Thoracic aorta (tissue), 2 donors: ENCODE results near the gene CHST11. TPM values are rescaled to one million over a fixed set of nuclear protein-coding genes. Genes with fewer than 3 reads are reported as not detected.

ENCODE experiments used
- ATAC-seq: fragments of 150-250 bp; one replicate; pipeline ENCODE4 v1.8.0; 2017; ENCODE audit warnings: low read depth; ENCODE audit not compliant: insufficient number of reproducible peaks, low FRiP score
- DNase-seq: peaks from one replicate; pipeline ENCODE4 v3.0.0-alpha.2; 2020; ENCODE audit warnings: low spot score
- H3K27ac ChIP-seq, 2 donors: fragments of 200-600 bp; sonication (generic); 1 replicate in 1 of 2; 2 replicates in 1 of 2; pipeline ENCODE4 v1.5.1; 2016; ENCODE audit warnings: mild to moderate bottlenecking in 2 of 2, moderate library complexity in 2 of 2
- H3K27me3 ChIP-seq: fragments of 200-600 bp; sonication (generic); replicated peaks from 2 replicates; pipeline ENCODE4 v1.6.0; 2016; ENCODE audit warnings: mild to moderate bottlenecking; ENCODE audit not compliant: insufficient read depth
- H3K36me3 ChIP-seq: fragments of 200-600 bp; sonication (generic); one replicate; pipeline ENCODE4 v1.5.1; 2016
- H3K4me1 ChIP-seq, 2 donors: fragments of 200-600 bp; sonication (generic); 1 replicate in 1 of 2; 2 replicates in 1 of 2; pipeline versions ENCODE4 v1.5.1 to v1.6.0; 2016; ENCODE audit warnings: low read depth in 2 of 2, mild to moderate bottlenecking in 1 of 2; ENCODE audit not compliant: control insufficient read depth in 1 of 2
- H3K4me3 ChIP-seq: fragments of 200-600 bp; sonication (generic); 2 replicates; pipeline ENCODE4 v1.5.1; 2016; ENCODE audit warnings: mild to moderate bottlenecking
- H3K9me3 ChIP-seq: fragments of 200-600 bp; sonication (generic); 2 replicates; pipeline ENCODE4 v1.5.1; 2016
- total RNA-seq, 2 donors: library from RNA; depleted of rRNA; stranded (reverse); fragments of >200 nt; gene quantifications; one replicate each; pipeline versions ENCODE4 v1.1.0 to v1.2.3, GENCODE V29; 2016
- TF ChIP-seq, protein P1 (sequence below): fragments of 200-600 bp; sonication (generic); IDR thresholded peaks from one replicate; pipeline ENCODE4 v1.5.1; 2019; ENCODE audit warnings: antibody characterized with exemption

The CHST11 gene
- total RNA-seq, 2 donors from 2014 or later = 41.9 to 79.3 TPM

DNA sequence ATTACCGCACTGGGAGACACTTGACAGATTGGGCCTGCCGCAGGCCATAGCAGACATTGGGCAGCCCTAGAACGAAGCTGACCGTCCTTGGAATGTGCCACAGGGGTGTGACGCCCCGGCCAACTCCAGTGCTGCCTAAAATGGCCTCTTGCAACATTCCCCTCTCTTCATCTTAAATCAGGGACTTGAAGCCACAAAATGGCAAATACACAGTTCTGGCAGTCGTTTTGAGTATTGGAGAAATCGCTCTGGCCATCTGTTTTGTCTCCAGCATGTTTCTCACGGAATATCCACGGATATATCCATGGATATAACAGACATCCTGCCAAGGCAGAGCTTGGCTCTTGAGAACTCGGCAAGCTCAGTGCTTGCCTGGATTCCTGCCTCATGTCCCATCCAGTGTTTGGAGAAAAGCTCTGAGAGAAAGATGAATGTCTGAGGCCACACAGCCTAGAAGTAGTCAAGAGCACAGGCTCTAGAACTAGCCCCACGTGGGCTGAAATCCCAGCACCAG lies 158.4 kb downstream of the CHST11 start:
- no peak for ATAC-seq
- Histone ChIP-seq H3K4me1 (peaks cover 18 to 37% of the 10 kb centered on the region in 2 donors), H3K27ac (peak overlapping the region; percentile 67 to 73), H3K4me3 (no peak overlapping the region), H3K27me3 (no peaks in the 10 kb centered on the region), H3K36me3 (no peaks in the 10 kb centered on the region), H3K9me3 (no peaks in the 10 kb centered on the region)
- TF ChIP-seq, protein P1, sequence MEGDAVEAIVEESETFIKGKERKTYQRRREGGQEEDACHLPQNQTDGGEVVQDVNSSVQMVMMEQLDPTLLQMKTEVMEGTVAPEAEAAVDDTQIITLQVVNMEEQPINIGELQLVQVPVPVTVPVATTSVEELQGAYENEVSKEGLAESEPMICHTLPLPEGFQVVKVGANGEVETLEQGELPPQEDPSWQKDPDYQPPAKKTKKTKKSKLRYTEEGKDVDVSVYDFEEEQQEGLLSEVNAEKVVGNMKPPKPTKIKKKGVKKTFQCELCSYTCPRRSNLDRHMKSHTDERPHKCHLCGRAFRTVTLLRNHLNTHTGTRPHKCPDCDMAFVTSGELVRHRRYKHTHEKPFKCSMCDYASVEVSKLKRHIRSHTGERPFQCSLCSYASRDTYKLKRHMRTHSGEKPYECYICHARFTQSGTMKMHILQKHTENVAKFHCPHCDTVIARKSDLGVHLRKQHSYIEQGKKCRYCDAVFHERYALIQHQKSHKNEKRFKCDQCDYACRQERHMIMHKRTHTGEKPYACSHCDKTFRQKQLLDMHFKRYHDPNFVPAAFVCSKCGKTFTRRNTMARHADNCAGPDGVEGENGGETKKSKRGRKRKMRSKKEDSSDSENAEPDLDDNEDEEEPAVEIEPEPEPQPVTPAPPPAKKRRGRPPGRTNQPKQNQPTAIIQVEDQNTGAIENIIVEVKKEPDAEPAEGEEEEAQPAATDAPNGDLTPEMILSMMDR = no peak
- no peak for DNase-seq

DNA sequence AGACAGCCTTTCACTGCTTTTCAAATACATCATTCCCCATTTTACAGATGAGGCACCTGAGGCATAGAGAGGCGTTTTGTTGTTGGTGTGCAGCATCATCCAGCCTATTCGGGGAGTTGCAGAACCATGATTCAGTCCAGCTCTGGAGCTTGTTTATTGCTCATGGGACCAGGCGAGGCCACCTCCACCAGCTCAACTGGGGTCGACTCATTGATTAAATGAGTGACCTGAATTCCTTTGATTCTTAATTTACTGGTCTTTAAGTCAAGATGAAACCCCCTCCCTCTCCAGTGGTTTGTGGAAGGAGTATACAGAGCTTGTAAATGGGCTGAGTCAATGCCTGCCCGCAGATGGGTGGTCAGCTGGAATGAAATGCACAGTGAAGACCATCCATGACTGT lies 161.9 kb downstream of the CHST11 start:
- H3K27ac ChIP-seq = peak overlapping the region; percentile 3 to 41
- TF ChIP-seq, protein P1 = no peak

DNA sequence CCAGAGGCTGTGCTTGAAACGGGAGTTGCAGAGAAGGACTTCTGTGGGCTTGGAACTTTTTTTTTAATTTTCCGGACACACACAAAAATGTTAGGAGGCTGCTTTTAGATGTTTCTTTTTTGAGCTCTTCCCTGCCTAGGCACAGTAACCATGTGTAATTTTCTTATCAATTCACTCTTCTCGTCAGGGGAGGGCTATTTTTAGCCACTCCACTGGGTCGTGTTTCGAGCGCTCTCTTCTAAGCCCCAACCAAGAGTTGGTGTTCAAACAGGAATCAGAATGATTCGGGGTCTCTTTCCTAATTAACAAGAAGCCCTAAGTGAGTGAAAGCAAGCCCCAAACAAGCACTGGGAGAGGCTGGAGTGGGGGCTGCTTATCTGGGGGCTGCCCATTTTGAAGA lies 162.6 kb downstream of the CHST11 start:
- Histone ChIP-seq H3K36me3 (no peaks in the 10 kb centered on the region), H3K9me3 (no peaks in the 10 kb centered on the region), H3K4me1 (peaks cover 29 to 56% of the 10 kb centered on the region in 2 donors), H3K27ac (peak overlapping the region; percentile 3 to 41), H3K4me3 (no peak overlapping the region), H3K27me3 (no peaks in the 10 kb centered on the region)
- ATAC-seq (no peak), DNase-seq (no peak)
- TF ChIP-seq, protein P1 = no peak

More for the DNA sequence above, 161.9 kb downstream of the CHST11 start:
- H3K4me1 ChIP-seq = peaks cover 29 to 56% of the 10 kb centered on the region in 2 donors
- no peak for DNase-seq
- ATAC-seq = no peak
- no peak overlapping the region for H3K4me3 ChIP-seq
- H3K36me3 ChIP-seq = no peaks in the 10 kb centered on the region
- no peaks in the 10 kb centered on the region for H3K27me3 ChIP-seq
- H3K9me3 ChIP-seq = no peaks in the 10 kb centered on the region

DNA sequence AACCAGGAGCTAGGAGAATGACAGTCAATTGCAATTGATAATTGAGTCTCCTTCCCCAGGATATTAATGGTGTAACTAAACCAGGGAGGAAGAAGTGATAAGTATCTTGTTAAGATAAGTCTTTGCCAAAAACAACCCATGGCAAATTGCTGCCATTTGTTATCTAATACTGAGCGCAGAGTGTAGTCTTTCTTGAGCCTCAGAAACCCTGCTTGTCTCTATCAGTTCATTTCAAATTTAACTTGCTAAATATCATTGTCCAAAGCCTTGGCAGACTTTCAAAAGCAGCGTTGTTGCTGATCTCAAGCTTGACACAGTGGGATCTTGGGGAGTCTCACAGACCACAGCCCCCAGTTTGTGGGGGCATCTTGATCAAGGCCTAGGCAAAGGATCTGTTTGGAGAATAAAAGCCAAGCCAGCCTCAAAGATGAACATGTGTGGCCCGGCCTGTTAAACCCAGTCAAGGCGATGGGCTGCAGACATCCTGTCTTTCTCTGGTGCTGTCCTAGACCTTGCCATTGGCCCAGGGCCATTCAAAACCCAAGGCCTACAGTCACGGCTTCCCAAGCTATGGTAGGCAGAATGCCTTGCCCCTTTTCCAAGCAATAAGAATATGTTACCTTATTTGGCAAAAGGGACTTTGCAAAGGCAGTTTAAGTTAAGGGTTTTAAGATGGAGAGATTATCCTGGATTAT lies 164.2 kb downstream of the CHST11 start:
- TF ChIP-seq, protein P1 = no peak
- DNase-seq (no peak), ATAC-seq (no peak)
- Histone ChIP-seq H3K9me3 (no peaks in the 10 kb centered on the region), H3K27ac (peak overlapping the region; percentile 58 to 60), H3K27me3 (no peaks in the 10 kb centered on the region), H3K4me1 (peaks cover 25 to 53% of the 10 kb centered on the region in 2 donors), H3K36me3 (no peaks in the 10 kb centered on the region), H3K4me3 (no peak overlapping the region)

DNA sequence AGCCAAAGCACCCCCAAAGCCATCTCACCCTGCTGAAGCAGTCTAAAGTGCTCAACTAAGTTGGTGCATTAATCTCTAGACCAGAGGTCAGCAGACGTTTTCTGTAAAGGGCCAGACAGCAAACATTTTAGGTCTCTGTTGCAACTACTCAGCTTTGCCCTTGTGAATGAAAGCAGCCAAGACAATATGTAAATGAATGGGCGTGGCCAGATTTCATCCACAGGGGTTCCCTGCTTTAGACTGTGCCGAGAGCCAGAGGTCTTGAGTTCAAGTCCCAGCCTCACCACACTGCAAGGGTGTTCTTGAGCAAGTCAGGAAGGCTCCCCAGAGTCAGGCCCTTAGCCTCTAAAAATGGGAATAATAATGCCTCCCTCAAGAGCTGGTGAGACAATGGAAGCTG lies 166.2 kb downstream of the CHST11 start:
- Histone ChIP-seq H3K4me3 (no peak overlapping the region), H3K4me1 (peaks cover 25 to 72% of the 10 kb centered on the region in 2 donors), H3K9me3 (no peaks in the 10 kb centered on the region), H3K36me3 (no peaks in the 10 kb centered on the region), H3K27ac (no peak overlapping the region), H3K27me3 (no peaks in the 10 kb centered on the region)
- TF ChIP-seq, protein P1 = no peak
- ATAC-seq (no peak), DNase-seq (no peak)
